Activated naive CD8-positive, alpha-beta T cell treated with anti-CD3 and anti-CD28 coated beads for 36 hours (primary cell): ENCODE data around the gene NHLH1. TPM values are rescaled to one million over a fixed set of nuclear protein-coding genes. Genes with fewer than 3 reads are reported as not detected.
A peak's percentile ranks its signal among the peaks of the same experiment; 100 is the strongest.

Source experiments
- DNase-seq: peaks from one replicate; pipeline ENCODE4 v3.0.0; 2021
- H3K27ac Mint-ChIP-seq: one replicate; pipeline ENCODE4 v1.8.0; 2022; ENCODE audit warnings: mild to moderate bottlenecking, moderate library complexity, mixed read lengths
- H3K27me3 Mint-ChIP-seq: one replicate; pipeline ENCODE4 v1.8.0; 2022; ENCODE audit warnings: mild to moderate bottlenecking, mixed read lengths
- H3K36me3 Mint-ChIP-seq: one replicate; pipeline ENCODE4 v1.8.0; 2021; ENCODE audit warnings: mild to moderate bottlenecking, mixed read lengths
- H3K4me1 Mint-ChIP-seq: one replicate; pipeline ENCODE4 v1.8.0; 2021; ENCODE audit warnings: mixed read lengths
- H3K4me3 Mint-ChIP-seq: one replicate; pipeline ENCODE4 v1.8.0; 2022; ENCODE audit warnings: mild to moderate bottlenecking, moderate library complexity, mixed read lengths
- H3K9me3 Mint-ChIP-seq: one replicate; pipeline ENCODE4 v1.8.0; 2022; ENCODE audit warnings: mixed read lengths
- total RNA-seq, 2 experiments: library from RNA; stranded (reverse); gene quantifications; one replicate each; pipeline ENCODE4 v1.2.3, GENCODE V29; 2021

The NHLH1 gene
- total RNA-seq, 2 experiments from 2014 or later = 0.34 to 0.52 TPM

GRCh38 chr1:160394673-160395072 is 27.8 kb downstream of the NHLH1 start:
- Mint-ChIP-seq H3K4me3 (no peak overlapping the region), H3K27me3 (no peaks in the 10 kb centered on the region), H3K4me1 (no peaks in the 10 kb centered on the region), H3K27ac (no peak overlapping the region), H3K36me3 (no peaks in the 10 kb centered on the region), H3K9me3 (no peaks in the 10 kb centered on the region)
- no peak for DNase-seq

DNA sequence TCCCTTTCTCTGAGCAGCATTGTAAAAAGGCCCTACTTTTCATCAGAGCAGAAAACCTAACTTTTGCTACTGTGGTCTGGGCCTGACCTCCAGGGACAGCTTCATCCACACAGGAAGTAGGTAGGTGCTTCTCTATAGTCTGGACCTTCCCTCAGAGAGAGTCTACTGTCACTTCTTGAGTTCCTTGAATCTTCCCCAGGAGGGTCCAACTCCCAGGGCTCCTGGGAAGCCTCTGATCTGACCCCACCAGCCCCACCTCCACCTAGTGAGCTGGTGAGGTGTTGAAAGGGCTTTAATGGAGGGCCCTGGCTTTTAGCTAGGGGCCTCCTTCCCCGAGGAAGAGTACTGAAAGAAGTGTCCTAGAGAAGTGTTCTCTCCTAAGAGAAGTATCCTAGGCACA is 30.8 kb downstream of the NHLH1 start:
- DNase-seq = no peak
- Mint-ChIP-seq H3K27ac (no peak overlapping the region), H3K4me3 (no peak overlapping the region), H3K9me3 (no peaks in the 10 kb centered on the region), H3K36me3 (no peaks in the 10 kb centered on the region), H3K4me1 (peaks cover 2% of the 10 kb centered on the region), H3K27me3 (peaks cover 15% of the 10 kb centered on the region)

DNA sequence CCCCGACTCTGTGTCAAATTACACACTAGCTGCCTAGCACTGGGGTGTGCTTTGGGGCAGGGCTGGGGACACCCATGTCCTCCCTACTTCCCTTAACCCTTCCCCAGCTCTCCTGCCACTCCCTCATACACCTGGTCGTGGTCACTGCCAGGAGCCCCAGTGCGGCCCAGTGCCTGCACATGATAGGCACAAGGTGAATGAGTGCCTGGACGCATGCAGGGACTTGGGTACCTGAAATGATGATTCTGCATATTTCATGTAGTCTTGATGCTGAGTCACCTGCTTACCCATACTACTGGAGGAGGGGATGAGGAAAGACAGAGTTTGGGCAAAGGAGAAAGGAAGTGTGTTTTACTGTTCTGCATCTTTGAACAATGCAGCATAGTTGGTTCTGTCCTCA is 32.0 kb downstream of the NHLH1 start:
- H3K27me3 Mint-ChIP-seq = peaks cover 15% of the 10 kb centered on the region
- no peak overlapping the region for H3K4me3 Mint-ChIP-seq
- no peak for DNase-seq
- H3K36me3 Mint-ChIP-seq = no peaks in the 10 kb centered on the region
- peaks cover 2% of the 10 kb centered on the region for H3K4me1 Mint-ChIP-seq
- no peaks in the 10 kb centered on the region for H3K9me3 Mint-ChIP-seq
- H3K27ac Mint-ChIP-seq = no peak overlapping the region

- Mint-ChIP-seq H3K36me3 (no peaks in the 10 kb centered on the region), H3K27me3 (peaks cover 15% of the 10 kb centered on the region), H3K4me3 (peak overlapping the region; percentile 14), H3K4me1 (peaks cover 2% of the 10 kb centered on the region), H3K9me3 (no peaks in the 10 kb centered on the region), H3K27ac (no peak overlapping the region)
- DNase-seq = no peak
Observed at GRCh38 chr1:160399544-160400222, 32.8 kb downstream of the NHLH1 start.

DNA sequence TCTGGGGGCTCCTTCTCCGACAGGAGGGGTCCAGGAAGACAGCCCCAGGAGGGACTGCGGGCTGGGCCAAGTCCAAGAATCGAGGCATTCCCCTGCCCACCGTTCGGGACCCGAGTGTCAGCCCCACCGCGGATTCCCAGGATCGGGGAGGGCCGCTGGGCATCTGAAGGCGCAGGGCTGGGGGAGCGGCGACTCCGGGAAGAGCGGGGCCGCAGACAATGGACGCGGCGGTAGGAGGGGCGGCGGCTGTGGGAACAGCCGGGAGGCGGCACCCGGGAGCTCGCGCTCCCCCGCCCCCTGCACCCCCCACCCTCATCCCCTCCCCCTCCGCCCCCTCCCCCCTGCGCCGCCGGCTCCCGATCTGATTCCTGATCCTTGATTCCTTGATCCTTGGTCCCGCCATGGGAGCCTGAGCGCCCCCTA is 33.4 kb downstream of the NHLH1 start, which contains the start of gene VANGL2:
VANGL2 (plus strand) TSS at position 342 of the 423 bp plus-strand sequence. CDS start 15,274 bp downstream, outside the sequence.
- Mint-ChIP-seq H3K36me3 (no peaks in the 10 kb centered on the region), H3K27me3 (peaks cover 15% of the 10 kb centered on the region), H3K4me1 (peaks cover 2% of the 10 kb centered on the region), H3K4me3 (peak within 1 kb of the TSS; percentile 53), H3K9me3 (no peaks in the 10 kb centered on the region), H3K27ac (no peak within 1 kb of the TSS)
- peak; percentile 68 for DNase-seq

DNA sequence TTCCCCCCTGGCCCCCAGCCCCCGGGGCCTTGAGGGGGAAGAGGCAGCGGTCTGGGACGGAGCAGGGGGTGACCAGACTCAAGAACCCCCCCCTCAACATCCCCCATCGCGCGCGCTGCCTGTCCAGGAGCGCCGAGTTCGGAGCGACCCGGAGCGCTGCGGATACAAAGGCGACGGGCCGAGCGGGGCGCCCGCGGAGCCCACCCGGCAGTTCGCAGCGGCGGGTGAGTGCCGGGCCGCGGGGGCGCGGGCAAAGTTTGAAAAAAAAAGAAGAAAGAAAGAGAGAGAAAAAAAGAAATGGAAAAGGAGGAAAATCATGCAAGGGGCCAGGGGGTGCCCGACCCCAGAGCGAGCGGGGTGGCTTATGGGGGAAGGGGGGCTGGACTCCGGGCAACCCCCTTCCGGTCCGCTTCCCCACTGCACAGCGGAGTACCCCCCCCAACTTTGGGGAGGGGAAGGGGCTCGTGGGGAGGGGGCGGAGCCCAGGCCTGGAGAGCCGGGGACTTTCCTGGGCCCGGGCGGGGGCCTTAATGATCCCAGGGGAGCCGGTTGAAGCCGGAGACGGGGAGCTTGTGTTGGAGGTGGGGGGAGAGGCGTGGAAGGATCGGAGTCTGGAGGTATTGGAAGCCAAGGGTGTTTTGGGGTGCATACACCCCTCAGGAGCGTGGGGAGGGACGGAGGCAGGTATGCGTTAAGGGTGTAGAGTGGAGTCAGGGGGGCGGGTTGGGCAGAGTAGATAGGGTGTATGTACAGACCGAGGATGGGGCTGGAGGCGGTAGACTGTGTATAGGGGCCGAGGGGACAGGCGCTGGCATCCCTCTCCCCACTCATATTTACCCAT is 34.0 kb downstream of the NHLH1 start:
- H3K9me3 Mint-ChIP-seq = no peaks in the 10 kb centered on the region
- H3K4me3 Mint-ChIP-seq = peak overlapping the region; percentile 53
- peaks cover 2% of the 10 kb centered on the region for H3K4me1 Mint-ChIP-seq
- peak; percentile 14 for DNase-seq
- H3K27ac Mint-ChIP-seq = no peak overlapping the region
- no peaks in the 10 kb centered on the region for H3K36me3 Mint-ChIP-seq
- peaks cover 15% of the 10 kb centered on the region for H3K27me3 Mint-ChIP-seq

DNA sequence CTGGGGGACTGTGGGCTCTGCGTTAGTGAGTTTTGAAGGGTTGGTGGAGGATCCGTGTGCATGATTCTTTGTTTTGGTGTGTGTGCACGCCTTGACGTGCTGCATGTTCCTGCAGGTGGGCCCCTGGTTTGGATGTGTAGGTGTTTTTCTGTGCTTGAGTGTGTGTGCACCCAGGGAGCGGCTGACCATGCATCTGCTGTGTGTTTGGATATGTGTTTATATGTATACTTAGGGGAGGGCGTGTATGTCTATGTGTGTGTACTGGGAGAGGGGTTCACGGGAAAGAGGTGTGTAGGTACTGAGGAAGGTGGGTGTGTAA is 34.6 kb downstream of the NHLH1 start:
- Mint-ChIP-seq H3K36me3 (no peaks in the 10 kb centered on the region), H3K4me3 (peak overlapping the region; percentile 53), H3K9me3 (no peaks in the 10 kb centered on the region), H3K4me1 (peaks cover 2% of the 10 kb centered on the region), H3K27ac (no peak overlapping the region), H3K27me3 (peaks cover 15% of the 10 kb centered on the region)
- DNase-seq = no peak

GRCh38 chr1:160402001-160402795 is 35.3 kb downstream of the NHLH1 start:
- DNase-seq = no peak
- H3K36me3 Mint-ChIP-seq = no peaks in the 10 kb centered on the region
- H3K4me1 Mint-ChIP-seq = peaks cover 2% of the 10 kb centered on the region
- H3K4me3 Mint-ChIP-seq = no peak overlapping the region
- H3K27me3 Mint-ChIP-seq = peaks cover 15% of the 10 kb centered on the region
- H3K27ac Mint-ChIP-seq = no peak overlapping the region
- no peaks in the 10 kb centered on the region for H3K9me3 Mint-ChIP-seq

GRCh38 chr1:160403244-160403643 is 36.4 kb downstream of the NHLH1 start:
- no peak for DNase-seq
- no peak overlapping the region for H3K27ac Mint-ChIP-seq
- H3K36me3 Mint-ChIP-seq = no peaks in the 10 kb centered on the region
- no peaks in the 10 kb centered on the region for H3K9me3 Mint-ChIP-seq
- no peak overlapping the region for H3K4me3 Mint-ChIP-seq
- peaks cover 15% of the 10 kb centered on the region for H3K27me3 Mint-ChIP-seq
- H3K4me1 Mint-ChIP-seq = peaks cover 2% of the 10 kb centered on the region

DNA sequence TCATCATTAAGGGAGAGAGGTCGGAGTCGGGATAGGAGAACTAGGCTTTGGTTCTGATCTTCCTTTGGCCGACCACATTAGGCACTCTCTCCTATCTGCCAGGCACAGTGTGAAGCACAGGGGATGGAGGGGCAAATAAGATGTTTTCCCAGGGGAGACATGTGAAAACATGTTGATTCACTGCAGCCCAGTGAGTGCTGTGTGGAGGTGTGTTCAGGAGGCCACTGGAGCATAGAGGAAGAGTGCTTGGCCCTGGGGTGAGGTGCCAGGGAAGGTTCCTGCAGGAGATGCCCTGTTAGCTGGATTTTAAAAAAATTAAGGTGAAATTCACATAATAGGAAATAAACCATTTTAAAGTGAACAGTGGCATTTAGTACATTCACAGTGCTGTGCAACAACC is 37.2 kb downstream of the NHLH1 start:
- Mint-ChIP-seq H3K27ac (no peak overlapping the region), H3K4me1 (peaks cover 2% of the 10 kb centered on the region), H3K9me3 (no peaks in the 10 kb centered on the region), H3K4me3 (no peak overlapping the region), H3K27me3 (peaks cover 15% of the 10 kb centered on the region), H3K36me3 (no peaks in the 10 kb centered on the region)
- DNase-seq = no peak

DNA sequence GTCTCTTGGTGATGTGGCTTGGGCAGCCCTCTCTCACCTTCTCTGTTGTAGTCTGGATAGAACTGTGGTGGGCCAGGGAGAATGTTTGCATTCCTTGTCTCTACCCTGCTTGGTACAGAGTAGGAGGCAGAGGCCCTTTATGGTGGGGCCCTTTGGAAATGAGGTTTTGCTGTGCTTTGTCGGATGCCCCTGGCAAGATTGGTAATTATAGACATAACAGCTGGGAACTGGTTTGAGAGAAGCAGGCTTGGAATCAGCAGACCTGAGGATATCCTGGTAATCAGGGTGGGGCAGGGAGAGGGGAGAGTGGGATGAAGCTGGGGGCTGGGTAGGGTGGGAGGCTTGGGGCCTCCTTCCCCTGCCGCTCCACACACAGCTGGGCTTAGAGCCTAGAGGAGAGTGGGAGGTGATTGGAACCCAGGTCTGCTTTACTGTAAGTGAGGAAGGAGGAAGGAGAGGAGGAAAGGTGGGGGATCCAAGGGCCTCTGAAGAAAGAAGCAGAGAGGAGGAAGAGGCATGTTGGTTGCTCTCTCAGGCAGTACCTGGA is 38.5 kb downstream of the NHLH1 start:
- H3K9me3 Mint-ChIP-seq = no peaks in the 10 kb centered on the region
- no peak for DNase-seq
- H3K27ac Mint-ChIP-seq = no peak overlapping the region
- peaks cover 15% of the 10 kb centered on the region for H3K27me3 Mint-ChIP-seq
- peaks cover 2% of the 10 kb centered on the region for H3K4me1 Mint-ChIP-seq
- no peak overlapping the region for H3K4me3 Mint-ChIP-seq
- H3K36me3 Mint-ChIP-seq = no peaks in the 10 kb centered on the region

- H3K27ac Mint-ChIP-seq = no peak overlapping the region
- no peaks in the 10 kb centered on the region for H3K9me3 Mint-ChIP-seq
- peaks cover 9% of the 10 kb centered on the region for H3K27me3 Mint-ChIP-seq
- DNase-seq = no peak
- H3K4me3 Mint-ChIP-seq = no peak overlapping the region
- H3K4me1 Mint-ChIP-seq = peaks cover 2% of the 10 kb centered on the region
- no peaks in the 10 kb centered on the region for H3K36me3 Mint-ChIP-seq
Observed at GRCh38 chr1:160406131-160406968, 39.5 kb downstream of the NHLH1 start.

DNA sequence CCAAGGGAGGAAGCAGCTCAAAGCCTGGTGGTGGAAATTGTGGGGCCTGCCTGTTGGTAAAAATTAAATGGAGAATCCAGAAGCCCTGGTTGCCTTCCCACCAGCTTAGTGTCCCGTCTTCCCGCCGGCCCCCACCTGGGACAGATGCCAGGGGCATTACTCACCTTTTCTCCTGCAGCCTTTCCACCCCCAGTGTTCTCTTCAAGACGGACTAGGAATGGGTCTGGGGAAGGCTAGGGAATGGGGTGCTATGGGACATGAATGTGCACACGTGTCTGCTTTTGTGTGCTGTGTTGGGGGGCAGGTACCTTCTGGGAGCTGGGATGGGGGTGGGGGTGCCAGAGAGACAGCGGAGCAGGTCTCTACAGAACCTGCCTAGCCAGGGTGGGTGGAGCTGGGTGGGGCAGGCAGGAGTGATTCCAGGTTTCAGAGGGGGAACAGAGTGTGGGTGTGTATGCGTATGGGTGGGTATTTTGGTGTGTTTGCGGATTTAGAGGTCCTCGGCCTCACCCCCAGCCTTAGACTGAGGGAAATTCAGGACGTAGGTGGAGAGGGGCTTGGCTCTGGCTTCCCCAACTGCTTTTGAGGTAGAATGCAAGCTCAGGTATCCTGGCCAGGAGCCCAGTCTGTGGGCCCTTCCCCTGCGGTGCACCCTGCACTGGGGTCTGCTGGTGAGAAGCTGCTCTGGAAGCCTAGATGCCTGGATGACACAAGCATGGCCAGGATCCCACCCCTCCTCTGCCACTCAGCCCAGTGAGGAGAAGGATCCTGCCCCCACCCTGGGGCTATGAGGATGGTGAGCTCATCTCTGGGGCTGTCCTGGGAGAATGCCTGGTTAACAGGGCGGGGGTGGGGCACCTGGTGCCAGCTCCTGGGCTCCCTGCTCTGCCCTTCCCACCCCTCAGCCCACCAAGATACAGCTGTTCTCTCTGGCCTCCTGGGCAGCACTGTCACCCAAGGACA is 41.2 kb downstream of the NHLH1 start:
- Mint-ChIP-seq H3K27me3 (peaks cover 4% of the 10 kb centered on the region), H3K4me3 (no peak overlapping the region), H3K27ac (no peak overlapping the region), H3K4me1 (no peaks in the 10 kb centered on the region), H3K36me3 (no peaks in the 10 kb centered on the region), H3K9me3 (no peaks in the 10 kb centered on the region)
- DNase-seq = no peak
